B cell (primary cell): ENCODE results near the gene RBM28. TPM values are rescaled to one million over a fixed set of nuclear protein-coding genes. Genes with fewer than 3 reads are reported as not detected.

ENCODE experiments used
- ATAC-seq: fragments of 200-7000 bp; cut with Tn5 transposase; one replicate; pipeline ENCODE4 v1.10.0; 2021; ENCODE audit warnings: low read depth, mild to moderate bottlenecking, moderate number of reproducible peaks, moderate library complexity
- CTCF ChIA-PET: fragments of 350-600 bp; sonication (Branson Sonifier 250); formaldehyde crosslinking; loops from one replicate; lab custom pipeline; 2021; ENCODE audit warnings: antibody characterized with exemption, inconsistent platforms; lab: Charles Lee
- POLR2A ChIA-PET: fragments of 350-600 bp; sonication (Branson Sonifier 250); formaldehyde crosslinking; loops from one replicate; lab custom pipeline; 2021; ENCODE audit warnings: antibody characterized with exemption; lab: Charles Lee
- DNase-seq: peaks from one replicate; pipeline ENCODE4 v3.0.0; 2013
- H2AFZ ChIP-seq: 2 replicates; pipeline ENCODE4 v1.6.1; 2012; ENCODE audit warnings: mild to moderate bottlenecking, low read depth, low read length; ENCODE audit not compliant: insufficient read depth, poor library complexity, severe bottlenecking
- H3K27ac ChIP-seq, 2 donors: 1 replicate in 1 of 2; 2 replicates in 1 of 2; pipeline ENCODE4 v1.5.1; 2012 to 2013; ENCODE audit warnings: low read length in 2 of 2, mild to moderate bottlenecking in 2 of 2, moderate library complexity in 1 of 2
- H3K27me3 ChIP-seq, 4 experiments: fragments of 200-600 bp in 1 of 4; sonication (generic) in 1 of 4; replicated peaks in 1 of 4; 1 replicate in 2 of 4; 2 replicates in 2 of 4; pipeline versions ENCODE4 v1.6.1 to v1.7.0; 2013 to 2016; ENCODE audit warnings: low read length in 3 of 4, mild to moderate bottlenecking in 2 of 4, mixed read lengths in 1 of 4, moderate library complexity in 1 of 4; ENCODE audit not compliant: insufficient read depth in 4 of 4, control insufficient read depth in 3 of 4; ENCODE audit errors: control extremely low read depth in 1 of 4
- H3K36me3 ChIP-seq, 2 experiments: replicated peaks in 1 of 2; 1 replicate in 1 of 2; 2 replicates in 1 of 2; pipeline versions ENCODE4 v1.6.1 to v1.7.1; 2013; ENCODE audit warnings: low read length in 1 of 2; ENCODE audit not compliant: insufficient read depth in 2 of 2, control insufficient read depth in 1 of 2; ENCODE audit errors: control extremely low read depth in 1 of 2, extremely low read depth in 1 of 2
- H3K4me1 ChIP-seq, 2 donors: fragments of 200-600 bp in 1 of 2; sonication (generic) in 1 of 2; 1 replicate in 1 of 2; 2 replicates in 1 of 2; pipeline versions ENCODE4 v1.5.1 to v1.6.1; 2013 to 2017; ENCODE audit warnings: low read length in 2 of 2; ENCODE audit not compliant: control insufficient read depth in 2 of 2, insufficient read depth in 2 of 2
- H3K4me2 ChIP-seq: replicated peaks from 2 replicates; pipeline ENCODE3; 2012; ENCODE audit warnings: mild to moderate bottlenecking, low read depth, low read length; ENCODE audit not compliant: poor library complexity, severe bottlenecking
- H3K4me3 ChIP-seq, 5 experiments: fragments of 200-600 bp in 1 of 5; sonication (generic) in 1 of 5; 1 replicate in 3 of 5; 2 replicates in 2 of 5; pipeline versions ENCODE4 v1.5.1 to v1.7.0; 2011 to 2016; ENCODE audit warnings: low read length in 4 of 5, mild to moderate bottlenecking in 4 of 5, low read depth in 2 of 5, control low read depth in 1 of 5, moderate library complexity in 1 of 5; ENCODE audit not compliant: insufficient read depth in 1 of 5; ENCODE audit errors: control extremely low read depth in 1 of 5, extremely low read depth in 1 of 5
- H3K79me2 ChIP-seq: fragments of 200-600 bp; sonication (generic); one replicate; pipeline ENCODE4 v1.6.0; 2016; ENCODE audit warnings: low read length; ENCODE audit not compliant: control insufficient read depth, insufficient read depth
- H3K9ac ChIP-seq: fragments of 200-600 bp; sonication (generic); 2 replicates; pipeline ENCODE4 v1.6.1; 2017; ENCODE audit warnings: mild to moderate bottlenecking, low read length, moderate library complexity
- H3K9me3 ChIP-seq, 3 donors: one replicate each; pipeline versions ENCODE4 v1.6.1 to v1.7.1; 2013; ENCODE audit warnings: low read length in 2 of 3; ENCODE audit not compliant: control insufficient read depth in 2 of 3, insufficient read depth in 1 of 3; ENCODE audit errors: control extremely low read depth in 1 of 3
- H4K20me1 ChIP-seq: 2 replicates; pipeline ENCODE4 v1.6.0; 2012; ENCODE audit warnings: mild to moderate bottlenecking, low read length; ENCODE audit not compliant: insufficient read depth, control insufficient read depth, poor library complexity, severe bottlenecking
- H3K27ac Mint-ChIP-seq: one replicate; pipeline ENCODE4 v1.8.0; 2021; ENCODE audit warnings: mixed read lengths
- H3K27me3 Mint-ChIP-seq: one replicate; pipeline ENCODE4 v1.8.0; 2021; ENCODE audit warnings: mixed read lengths
- H3K4me1 Mint-ChIP-seq: one replicate; pipeline ENCODE4 v1.8.0; 2021; ENCODE audit warnings: mixed read lengths
- H3K4me3 Mint-ChIP-seq: one replicate; pipeline ENCODE4 v1.8.0; 2021; ENCODE audit warnings: mixed read lengths
- H3K9me3 Mint-ChIP-seq: one replicate; pipeline ENCODE4 v1.8.0; 2022; ENCODE audit warnings: mixed read lengths; ENCODE audit not compliant: insufficient read depth
- EZH2 ChIP-seq: IDR thresholded peaks from 2 replicates; pipeline ENCODE4 v1.6.1; 2012; ENCODE audit warnings: borderline replicate concordance, low read depth, mild to moderate bottlenecking, moderate library complexity, low read length; ENCODE audit not compliant: insufficient read depth, poor library complexity, severe bottlenecking
- WGBS: methylation state at CpG from one replicate; pipeline ENCODE4 v1.1.5; 2013; ENCODE audit warnings: missing lambda C conversion rate; ENCODE audit not compliant: insufficient coverage; 5-methylcytosine and 5-hydroxymethylcytosine counted together
- intact Hi-C: fragments of 100-400 bp; cut with micrococcal nuclease; formaldehyde crosslinking; loops from one replicate; pipeline ENCODE4 v1.10.0; 2022
- polyA plus RNA-seq: library from polyadenylated mRNA; depleted of rRNA; stranded (reverse); fragments of >200 nt; gene quantifications from 2 replicates; pipeline ENCODE4 v1.2.3, GENCODE V29; 2012
- total RNA-seq, 2 donors: library from RNA; stranded (reverse); fragments of 120-200 nt in 1 of 2; gene quantifications; 1 replicate in 1 of 2; 2 replicates in 1 of 2; pipeline versions ENCODE4 v1.2.3 to v1.2.4, GENCODE V29; 2013 to 2022
- TF ChIP-seq, protein P1 (sequence below): fragments of 200-600 bp; IDR thresholded peaks from one replicate; pipeline ENCODE4 v1.8.0; 2022; ENCODE audit warnings: antibody characterized with exemption, mild to moderate bottlenecking

Gene RBM28
- total and polyA plus RNA-seq, 2 donors (not counting 1 experiment from before 2014, with no cell fraction given), result 10.7 to 46.2 TPM

DNA sequence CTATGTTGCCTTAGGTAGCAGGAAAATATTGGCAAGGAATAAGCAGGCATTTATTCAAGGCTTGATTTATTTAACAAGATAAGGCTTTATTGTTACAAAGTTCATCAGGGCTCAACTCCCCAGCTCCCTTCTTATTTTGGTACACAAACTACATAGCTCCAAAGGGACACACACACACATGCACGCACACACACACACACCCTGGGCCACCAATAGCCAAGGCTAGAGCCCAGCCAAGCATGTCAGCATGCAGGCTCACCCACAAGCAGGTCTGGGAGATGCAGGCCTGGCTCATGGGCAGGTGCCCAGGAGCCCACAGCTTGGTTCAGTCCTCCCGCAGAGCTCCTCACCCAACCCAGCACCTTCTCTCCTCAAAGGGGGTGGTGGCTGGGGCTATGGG, 79.2 kb downstream of the RBM28 start:
- ChIA-PET POLR2A (no interaction called here), CTCF (no interaction called here)
- intact Hi-C loops, result no loop called here
- Histone ChIP-seq H3K9me3 (no peaks in the 10 kb centered on the region), H3K36me3 (no peaks in the 10 kb centered on the region), H3K79me2 (no peaks in the 10 kb centered on the region), H3K9ac (no peak overlapping the region), H2AFZ (no peak overlapping the region), H3K4me1 (no peaks in the 10 kb centered on the region), H4K20me1 (no peaks in the 10 kb centered on the region), H3K27ac (no peak overlapping the region), H3K27me3 (peaks cover 0 to 12% (median 0%) of the 10 kb centered on the region in 4 experiments), H3K4me2 (no peak overlapping the region), H3K4me3 (no peak overlapping the region)
- H3K4me1 Mint-ChIP-seq, result no peaks in the 10 kb centered on the region
- DNase-seq, result no peak
- ATAC-seq, result no peak
- 45% methylated on average over 1 of the region's 2 CpGs for WGBS
- H3K4me3 Mint-ChIP-seq, result no peak overlapping the region
- H3K9me3 Mint-ChIP-seq, result no peaks in the 10 kb centered on the region
- TF ChIP-seq EZH2, result no peak
- TF ChIP-seq, protein P1, sequence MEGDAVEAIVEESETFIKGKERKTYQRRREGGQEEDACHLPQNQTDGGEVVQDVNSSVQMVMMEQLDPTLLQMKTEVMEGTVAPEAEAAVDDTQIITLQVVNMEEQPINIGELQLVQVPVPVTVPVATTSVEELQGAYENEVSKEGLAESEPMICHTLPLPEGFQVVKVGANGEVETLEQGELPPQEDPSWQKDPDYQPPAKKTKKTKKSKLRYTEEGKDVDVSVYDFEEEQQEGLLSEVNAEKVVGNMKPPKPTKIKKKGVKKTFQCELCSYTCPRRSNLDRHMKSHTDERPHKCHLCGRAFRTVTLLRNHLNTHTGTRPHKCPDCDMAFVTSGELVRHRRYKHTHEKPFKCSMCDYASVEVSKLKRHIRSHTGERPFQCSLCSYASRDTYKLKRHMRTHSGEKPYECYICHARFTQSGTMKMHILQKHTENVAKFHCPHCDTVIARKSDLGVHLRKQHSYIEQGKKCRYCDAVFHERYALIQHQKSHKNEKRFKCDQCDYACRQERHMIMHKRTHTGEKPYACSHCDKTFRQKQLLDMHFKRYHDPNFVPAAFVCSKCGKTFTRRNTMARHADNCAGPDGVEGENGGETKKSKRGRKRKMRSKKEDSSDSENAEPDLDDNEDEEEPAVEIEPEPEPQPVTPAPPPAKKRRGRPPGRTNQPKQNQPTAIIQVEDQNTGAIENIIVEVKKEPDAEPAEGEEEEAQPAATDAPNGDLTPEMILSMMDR, result no peak
- H3K27ac Mint-ChIP-seq, result no peak overlapping the region
- H3K27me3 Mint-ChIP-seq, result peaks cover 35% of the 10 kb centered on the region

DNA sequence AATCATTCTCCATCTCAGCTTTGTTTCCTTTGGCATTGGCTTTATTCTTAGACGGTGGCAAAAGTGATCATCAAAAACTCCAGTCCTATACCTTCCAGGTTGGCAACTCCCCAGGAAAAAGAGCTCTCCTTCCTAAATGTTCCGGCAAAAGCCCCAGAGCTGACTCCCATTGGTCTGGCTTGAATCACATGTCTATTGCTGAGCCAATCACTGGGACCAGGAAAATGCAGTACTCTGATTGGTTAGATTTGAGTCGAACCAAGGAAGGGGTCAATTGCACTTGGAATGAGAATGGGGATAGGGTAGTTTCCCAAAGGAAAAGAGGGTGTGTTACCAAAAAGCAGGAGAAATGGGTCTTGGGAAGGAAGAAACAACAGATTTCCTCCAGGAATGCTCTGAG, 80.3 kb downstream of the RBM28 start:
- H3K79me2 ChIP-seq, result no peaks in the 10 kb centered on the region
- no peak overlapping the region for H2AFZ ChIP-seq
- TF ChIP-seq, protein P1, result no peak
- no peak for TF ChIP-seq EZH2
- H3K27ac ChIP-seq, result no peak overlapping the region
- intact Hi-C loops, result no loop called here
- ChIA-PET CTCF (no interaction called here), POLR2A (no interaction called here)
- no peaks in the 10 kb centered on the region for H3K9me3 ChIP-seq
- H3K4me1 ChIP-seq, result no peaks in the 10 kb centered on the region
- peaks cover 25% of the 10 kb centered on the region for H3K27me3 Mint-ChIP-seq
- H3K4me3 Mint-ChIP-seq, result no peak overlapping the region
- no peaks in the 10 kb centered on the region for H3K9me3 Mint-ChIP-seq
- WGBS, result 93% methylated on average over 3 of the region's 3 CpGs
- H3K4me3 ChIP-seq, result no peak overlapping the region
- no peak overlapping the region for H3K4me2 ChIP-seq
- no peak overlapping the region for H3K9ac ChIP-seq
- no peak for DNase-seq
- H3K36me3 ChIP-seq, result no peaks in the 10 kb centered on the region
- no peak overlapping the region for H3K27ac Mint-ChIP-seq
- H3K27me3 ChIP-seq, result peaks cover 0 to 15% (median 0%) of the 10 kb centered on the region in 4 experiments
- H4K20me1 ChIP-seq, result no peaks in the 10 kb centered on the region
- ATAC-seq, result no peak
- H3K4me1 Mint-ChIP-seq, result no peaks in the 10 kb centered on the region
